RWPE2 (cell line): ENCODE results near the gene NRM.

Source experiments
- ATAC-seq: fragments of 200-7000 bp; cut with Tn5 transposase; 3 replicates; pipeline ENCODE4 v1.9.1; 2021; ENCODE audit warnings: low read depth
- DNase-seq: peaks from one replicate; pipeline ENCODE4 v3.0.0-alpha.2; 2020; ENCODE audit warnings: low spot score
- H3K27ac ChIP-seq: fragments of 450-650 bp; 2 replicates; pipeline ENCODE4 v1.5.1; 2017; ENCODE audit warnings: mild to moderate bottlenecking; ENCODE audit not compliant: poor library complexity, severe bottlenecking
- H3K27me3 ChIP-seq: fragments of 250-450 bp; sonication (Bioruptor Pico); 2 replicates; pipeline ENCODE4 v1.5.1; 2021; ENCODE audit warnings: mild to moderate bottlenecking, moderate library complexity; ENCODE audit not compliant: insufficient read depth, poor library complexity, severe bottlenecking
- H3K36me3 ChIP-seq: fragments of 250-450 bp; sonication (Bioruptor Pico); 2 replicates; pipeline ENCODE4 v1.5.1; 2020; ENCODE audit warnings: low read depth, mild to moderate bottlenecking, moderate library complexity
- H3K4me1 ChIP-seq: fragments of 250-450 bp; sonication (Bioruptor Pico); 2 replicates; pipeline ENCODE4 v1.5.1; 2021; ENCODE audit warnings: mild to moderate bottlenecking, moderate library complexity; ENCODE audit not compliant: insufficient read depth, poor library complexity, severe bottlenecking
- H3K4me3 ChIP-seq: fragments of 250-450 bp; sonication (Bioruptor Pico); 2 replicates; pipeline ENCODE4 v1.5.1; 2021; ENCODE audit warnings: mild to moderate bottlenecking, moderate library complexity; ENCODE audit not compliant: severe bottlenecking
- H3K9me3 ChIP-seq: fragments of 250-450 bp; sonication (Bioruptor Pico); 2 replicates; pipeline ENCODE4 v1.5.1; 2021; ENCODE audit warnings: mild to moderate bottlenecking, moderate library complexity; ENCODE audit not compliant: severe bottlenecking
- CTCF ChIP-seq: fragments of 450-650 bp; IDR thresholded peaks from one replicate; pipeline ENCODE4 v1.5.1; 2017; ENCODE audit warnings: mild to moderate bottlenecking, moderate library complexity; ENCODE audit not compliant: poor library complexity, severe bottlenecking

The NRM gene

GRCh38 chr6:30732237-30732943 lies 41.6 kb upstream of the NRM start:
- Histone ChIP-seq H3K36me3 (peaks cover 72% of the 10 kb centered on the region), H3K27ac (no peak overlapping the region)
- TF ChIP-seq CTCF: no peak

GRCh38 chr6:30730601-30731435 lies 40.0 kb upstream of the NRM start:
- peak overlapping the region; percentile 4 for H3K27ac ChIP-seq

More at GRCh38 chr6:30732237-30732943, 41.6 kb upstream of the NRM start:
- Histone ChIP-seq H3K27me3 (no peaks in the 10 kb centered on the region), H3K4me1 (no peaks in the 10 kb centered on the region), H3K9me3 (no peaks in the 10 kb centered on the region), H3K4me3 (no peak overlapping the region)
- ATAC-seq (no peak), DNase-seq (no peak)

GRCh38 chr6:30727920-30728553 lies 37.3 kb upstream of the NRM start:
- Histone ChIP-seq H3K27me3 (no peaks in the 10 kb centered on the region), H3K4me3 (no peak overlapping the region), H3K36me3 (peaks cover 74% of the 10 kb centered on the region), H3K27ac (peak overlapping the region; percentile 96), H3K4me1 (peaks cover 1% of the 10 kb centered on the region), H3K9me3 (no peaks in the 10 kb centered on the region)
- ATAC-seq (no peak), DNase-seq (no peak)
- peak; percentile 20 for TF ChIP-seq CTCF

More at GRCh38 chr6:30730601-30731435, 40.0 kb upstream of the NRM start:
- DNase-seq (peak; percentile 87), ATAC-seq (peak; percentile 84)
- no peak overlapping the region for H3K4me3 ChIP-seq
- TF ChIP-seq CTCF: peak; percentile 89
- no peaks in the 10 kb centered on the region for H3K27me3 ChIP-seq
- peaks cover 66% of the 10 kb centered on the region for H3K36me3 ChIP-seq
- no peaks in the 10 kb centered on the region for H3K4me1 ChIP-seq
- H3K9me3 ChIP-seq: no peaks in the 10 kb centered on the region

GRCh38 chr6:30726506-30727413 lies 36.0 kb upstream of the NRM start:
- Histone ChIP-seq H3K9me3 (no peaks in the 10 kb centered on the region), H3K4me3 (no peak overlapping the region), H3K27ac (peak overlapping the region; percentile 96), H3K4me1 (peaks cover 5% of the 10 kb centered on the region), H3K27me3 (no peaks in the 10 kb centered on the region), H3K36me3 (peaks cover 76% of the 10 kb centered on the region)
- no peak; the same call in 2 of the 3 replicates for ATAC-seq
- TF ChIP-seq CTCF: no peak
- DNase-seq: no peak
